ENCODE results near the gene TPSD1. TPM values are rescaled to one million over a fixed set of nuclear protein-coding genes. Genes with fewer than 3 reads are reported as not detected.

The TPSD1 gene
- total and polyA plus RNA-seq, 10 of the 15 experiments (the other 5 are each of a cell fraction or from before 2014, with no cell fraction given): not detected

GRCh38 chr16:1290860-1291575 is 35.1 kb downstream of the TPSD1 start:
- no peak for DNase-seq (ENCODE audit: low read depth, low spot score)
- Histone ChIP-seq H3K27me3 (replicated peaks in 1 of 2; ENCODE audit: control insufficient read depth in 2 of 2, insufficient read depth in 2 of 2, low read length in 1 of 2) (no peaks in the 10 kb centered on the region; a peak in 2 of 4 replicates), H2AFZ (ENCODE audit: control insufficient read depth, low read depth, low read length) (no peak overlapping the region), H3K4me2 (ENCODE audit: control insufficient read depth, insufficient read depth) (no peak overlapping the region), H3K4me3 (no peak overlapping the region), H3K4me1 (ENCODE audit: control insufficient read depth, insufficient read depth, low read length) (no peaks in the 10 kb centered on the region), H4K20me1 (ENCODE audit: control insufficient read depth, insufficient read depth) (no peaks in the 10 kb centered on the region), H3K27ac (ENCODE audit: control insufficient read depth, insufficient read depth) (no peak overlapping the region), H3K36me3 (ENCODE audit: control insufficient read depth in 2 of 2, insufficient read depth in 2 of 2, low read length in 1 of 2) (no peaks in the 10 kb centered on the region), H3K79me2 (ENCODE audit: control insufficient read depth, insufficient read depth, low read length) (no peaks in the 10 kb centered on the region), H3K9me3 (replicated peaks; ENCODE audit: control insufficient read depth, insufficient read depth, low read length) (no peaks in the 10 kb centered on the region), H3K9ac (ENCODE audit: control insufficient read depth, insufficient read depth, low read length) (no peak overlapping the region)
- in situ Hi-C loops (cut with MboI): no loop called here
- ATAC-seq: no peak
- ChIA-PET RAD21 (ENCODE audit: unreplicated experiment) (no interaction called here), POLR2A (no interaction called here), CTCF (interaction anchor here (2.0 kb wide), 1 partner anchor 10 kb away, joined by 7 read pairs; no protein-coding TSS in a partner anchor), SMC1A (ENCODE audit: uncharacterized antibody, unreplicated experiment) (no interaction called here)
- BruUV-seq (replicated peaks): no TSS peak
- intact Hi-C loops (cut with micrococcal nuclease; ENCODE audit: unreplicated experiment): no loop called here
- no peak for FAIRE-seq
- WGBS (ENCODE audit: insufficient coverage, insufficient replicate concordance, low lambda C conversion rate, missing lambda C conversion rate): 56% methylated on average over 27 of the region's 29 CpGs
- TF ChIP-seq CBFB (IDR thresholded peaks at IDR 0.05; ENCODE audit: low read depth) (no peak), TBL1XR1 (IDR thresholded peaks at IDR 0.05; ENCODE audit: low read depth, low read length) (no peak), CUX1 (IDR thresholded peaks at IDR 0.05; ENCODE audit: insufficient replicate concordance, low read depth, low read length) (no peak)
